Mesenchymal stem cell (in vitro differentiated cells and primary cell): Measurements from ENCODE around the gene DEFB123.
"Not testable (repeated sequence)": the region's sequence is repeated elsewhere in the genome, so short reads cannot be mapped to it uniquely, and the experiment has no call there.

Experiments
- DNase-seq: peaks from one replicate; pipeline ENCODE4 v3.0.0-alpha.2; 2013
- H2AFZ ChIP-seq: one replicate; pipeline ENCODE4 v1.6.1; 2013; ENCODE audit warnings: low read depth, mild to moderate bottlenecking, control low read depth, inconsistent platforms, low read length, moderate library complexity
- H2AK5ac ChIP-seq: 2 replicates; pipeline ENCODE4 v1.6.1; 2013; ENCODE audit warnings: low read length, moderate library complexity, mild to moderate bottlenecking, inconsistent platforms; ENCODE audit not compliant: severe bottlenecking
- H2BK120ac ChIP-seq: one replicate; pipeline ENCODE4 v1.6.1; 2013; ENCODE audit warnings: low read depth, mild to moderate bottlenecking, inconsistent platforms, low read length, moderate library complexity
- H2BK12ac ChIP-seq, 2 experiments: one replicate each; pipeline ENCODE4 v1.6.1; 2013; ENCODE audit warnings: inconsistent platforms in 2 of 2, low read length in 2 of 2, mild to moderate bottlenecking in 2 of 2, moderate library complexity in 2 of 2, control low read depth in 1 of 2
- H2BK15ac ChIP-seq: one replicate; pipeline ENCODE4 v1.6.1; 2013; ENCODE audit warnings: mild to moderate bottlenecking, low read depth, inconsistent platforms; ENCODE audit not compliant: poor library complexity, severe bottlenecking
- H2BK5ac ChIP-seq: 2 replicates; pipeline ENCODE4 v1.6.1; 2013; ENCODE audit warnings: low read depth, mild to moderate bottlenecking, low read length, control low read depth, inconsistent platforms; ENCODE audit not compliant: poor library complexity, severe bottlenecking
- H3K14ac ChIP-seq, 2 experiments: one replicate each; pipeline ENCODE4 v1.6.1; 2013; ENCODE audit warnings: inconsistent platforms in 2 of 2, low read length in 2 of 2, control low read depth in 1 of 2, mild to moderate bottlenecking in 1 of 2, moderate library complexity in 1 of 2
- H3K18ac ChIP-seq, 2 experiments: one replicate each; pipeline ENCODE4 v1.6.1; 2013; ENCODE audit warnings: inconsistent platforms in 2 of 2, low read length in 2 of 2, control low read depth in 1 of 2, low read depth in 1 of 2, mild to moderate bottlenecking in 1 of 2
- H3K23ac ChIP-seq, 2 experiments: one replicate each; pipeline ENCODE4 v1.6.1; 2013; ENCODE audit warnings: inconsistent platforms in 2 of 2, low read length in 2 of 2, mild to moderate bottlenecking in 2 of 2, moderate library complexity in 2 of 2, control low read depth in 1 of 2
- H3K27ac ChIP-seq: 2 replicates; pipeline ENCODE4 v1.5.1; 2013; ENCODE audit warnings: mild to moderate bottlenecking, moderate library complexity, low read length, control low read depth, inconsistent platforms; ENCODE audit not compliant: poor library complexity, severe bottlenecking
- H3K27me3 ChIP-seq, 2 experiments: 2 replicates each; pipeline versions ENCODE4 v1.6.1 to v1.7.0; 2013; ENCODE audit warnings: low read length in 2 of 2, mild to moderate bottlenecking in 2 of 2, moderate library complexity in 2 of 2, control low read depth in 1 of 2, inconsistent platforms in 1 of 2; ENCODE audit not compliant: control insufficient read depth in 1 of 2, insufficient read depth in 1 of 2
- H3K36me3 ChIP-seq, 2 experiments: 2 replicates each; pipeline versions ENCODE4 v1.6.1 to v1.7.0; 2013; ENCODE audit warnings: low read length in 2 of 2, control low read depth in 1 of 2, inconsistent platforms in 1 of 2, low read depth in 1 of 2, mild to moderate bottlenecking in 1 of 2; ENCODE audit not compliant: insufficient read depth in 2 of 2, control insufficient read depth in 1 of 2
- H3K4ac ChIP-seq, 2 experiments: one replicate each; pipeline ENCODE4 v1.6.1; 2013; ENCODE audit warnings: inconsistent platforms in 2 of 2, low read length in 2 of 2, mild to moderate bottlenecking in 2 of 2, moderate library complexity in 2 of 2, control low read depth in 1 of 2, low read depth in 1 of 2
- H3K4me1 ChIP-seq: 2 replicates; pipeline ENCODE4 v1.6.1; 2013; ENCODE audit warnings: low read depth, low read length, control low read depth; ENCODE audit not compliant: control insufficient read depth, insufficient read depth
- H3K4me2 ChIP-seq: 2 replicates; pipeline ENCODE4 v1.6.1; 2013; ENCODE audit warnings: low read length, mild to moderate bottlenecking, inconsistent platforms; ENCODE audit not compliant: poor library complexity, severe bottlenecking
- H3K4me3 ChIP-seq, 2 experiments: 2 replicates each; pipeline versions ENCODE4 v1.5.1 to v1.7.0; 2013; ENCODE audit warnings: low read length in 2 of 2, mild to moderate bottlenecking in 2 of 2, control low read depth in 1 of 2, low read depth in 1 of 2; ENCODE audit not compliant: insufficient read depth in 1 of 2
- H3K79me1 ChIP-seq: replicated peaks from 2 replicates; pipeline ENCODE4 v1.6.1; 2013; ENCODE audit warnings: mild to moderate bottlenecking, control low read depth, low read length, inconsistent platforms; ENCODE audit not compliant: poor library complexity, severe bottlenecking
- H3K9ac ChIP-seq: 2 replicates; pipeline ENCODE4 v1.7.0; 2013; ENCODE audit warnings: mild to moderate bottlenecking, low read length, moderate library complexity
- H3K9me3 ChIP-seq: 2 replicates; pipeline ENCODE4 v1.7.0; 2013; ENCODE audit warnings: mild to moderate bottlenecking, low read length; ENCODE audit not compliant: control insufficient read depth
- H4K8ac ChIP-seq: one replicate; pipeline ENCODE4 v1.6.1; 2013; ENCODE audit warnings: inconsistent platforms, mild to moderate bottlenecking, low read length, moderate library complexity
- H4K91ac ChIP-seq: one replicate; pipeline ENCODE4 v1.6.1; 2013; ENCODE audit warnings: mild to moderate bottlenecking, low read length, inconsistent platforms
- WGBS: methylation state at CpG from one replicate; pipeline ENCODE4 v1.1.7; 2013; ENCODE audit warnings: mixed read lengths; 5-methylcytosine and 5-hydroxymethylcytosine counted together

The DEFB123 gene

DNA sequence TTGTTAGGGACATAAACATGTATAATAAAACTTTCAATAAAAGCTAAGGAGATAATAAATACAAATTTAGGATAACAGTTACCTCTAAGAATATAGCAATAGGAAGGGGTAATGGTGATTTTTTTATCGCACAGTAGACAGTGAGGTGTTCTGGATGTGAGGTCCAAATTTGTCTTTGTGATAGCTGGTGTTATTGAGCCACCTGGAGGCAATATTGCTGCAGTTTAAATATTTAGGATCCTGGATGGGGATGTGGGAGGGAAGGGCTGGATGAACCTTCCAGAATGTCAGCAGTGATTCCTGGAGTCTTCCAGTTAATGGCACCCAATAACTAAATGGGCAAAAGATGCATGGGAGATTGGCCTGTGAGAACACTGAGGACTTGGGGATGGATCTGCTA is 13.9 kb downstream of the DEFB123 start:
- H2BK15ac ChIP-seq: no peak overlapping the region
- no peak overlapping the region for H2BK5ac ChIP-seq
- no peak overlapping the region for H3K23ac ChIP-seq
- no peak overlapping the region for H3K27ac ChIP-seq
- no peaks in the 10 kb centered on the region for H3K9me3 ChIP-seq
- no peaks in the 10 kb centered on the region for H3K79me1 ChIP-seq
- 98% methylated on average over 1 of the region's 1 CpG for WGBS
- no peak overlapping the region for H3K4me2 ChIP-seq
- no peak overlapping the region for H2BK12ac ChIP-seq
- H4K8ac ChIP-seq: no peak overlapping the region
- no peak overlapping the region for H2BK120ac ChIP-seq
- H2AK5ac ChIP-seq: no peak overlapping the region
- no peaks in the 10 kb centered on the region for H3K36me3 ChIP-seq
- H3K18ac ChIP-seq: no peak overlapping the region
- H3K27me3 ChIP-seq: peaks cover 0 to 7% of the 10 kb centered on the region in 2 experiments
- H4K91ac ChIP-seq: no peak overlapping the region
- H3K4me3 ChIP-seq: no peak overlapping the region
- no peak overlapping the region for H3K9ac ChIP-seq
- H3K4me1 ChIP-seq: no peaks in the 10 kb centered on the region
- H2AFZ ChIP-seq: no peak overlapping the region
- DNase-seq: no peak
- no peak overlapping the region for H3K4ac ChIP-seq
- H3K14ac ChIP-seq: no peak overlapping the region

- H3K27ac ChIP-seq, H3K4ac ChIP-seq, H3K23ac ChIP-seq, H2AFZ ChIP-seq, H2BK5ac ChIP-seq, DNase-seq, H3K27me3 ChIP-seq, H4K91ac ChIP-seq, H4K8ac ChIP-seq, H3K4me3 ChIP-seq, H3K4me1 ChIP-seq, H3K79me1 ChIP-seq, H3K4me2 ChIP-seq, H3K14ac ChIP-seq, H2BK15ac ChIP-seq, H3K36me3 ChIP-seq, H2AK5ac ChIP-seq, H2BK12ac ChIP-seq, H2BK120ac ChIP-seq, H3K9me3 ChIP-seq, H3K18ac ChIP-seq, H3K9ac ChIP-seq: not testable (repeated sequence)
- WGBS: no CpG with 5 or more reads among the region's 33 CpGs
Measured at GRCh38 chr20:31470946-31471345, 30.5 kb downstream of the DEFB123 start.

GRCh38 chr20:31472395-31473330 is 32.2 kb downstream of the DEFB123 start:
- Histone ChIP-seq H3K18ac (no peak overlapping the region), H2AFZ (no peak overlapping the region), H2BK12ac (no peak overlapping the region), H3K27me3 (peaks cover 11 to 16% of the 10 kb centered on the region in 2 experiments), H3K23ac (no peak overlapping the region), H3K4me2 (no peak overlapping the region), H3K14ac (no peak overlapping the region), H3K27ac (no peak overlapping the region), H2BK15ac (no peak overlapping the region), H2BK5ac (no peak overlapping the region), H3K4me3 (no peak overlapping the region), H3K4me1 (no peaks in the 10 kb centered on the region), H3K9me3 (no peaks in the 10 kb centered on the region), H2BK120ac (no peak overlapping the region), H4K91ac (peak overlapping the region; percentile 4), H3K9ac (no peak overlapping the region), H2AK5ac (no peak overlapping the region), H3K79me1 (no peaks in the 10 kb centered on the region), H3K4ac (no peak overlapping the region), H3K36me3 (no peaks in the 10 kb centered on the region), H4K8ac (no peak overlapping the region)
- DNase-seq: no peak
- WGBS: 50% methylated on average over 5 of the region's 8 CpGs

GRCh38 chr20:31473331-31474096 is 33.1 kb downstream of the DEFB123 start:
- no peak overlapping the region for H2BK5ac ChIP-seq
- no peak overlapping the region for H2BK12ac ChIP-seq
- no peak overlapping the region for H3K4me2 ChIP-seq
- no peak overlapping the region for H3K9ac ChIP-seq
- no peak overlapping the region for H3K27ac ChIP-seq
- no peak overlapping the region for H2BK120ac ChIP-seq
- no peak overlapping the region for H3K18ac ChIP-seq
- H2AK5ac ChIP-seq: no peak overlapping the region
- H3K23ac ChIP-seq: no peak overlapping the region
- peaks cover 10 to 16% of the 10 kb centered on the region in 2 experiments for H3K27me3 ChIP-seq
- no peaks in the 10 kb centered on the region for H3K9me3 ChIP-seq
- no peak overlapping the region for H2BK15ac ChIP-seq
- H3K4me1 ChIP-seq: no peaks in the 10 kb centered on the region
- H3K4me3 ChIP-seq: no peak overlapping the region
- no peak overlapping the region for H3K4ac ChIP-seq
- no peak overlapping the region for H4K91ac ChIP-seq
- H3K14ac ChIP-seq: no peak overlapping the region
- no peaks in the 10 kb centered on the region for H3K36me3 ChIP-seq
- 67% methylated on average over 5 of the region's 5 CpGs for WGBS
- H4K8ac ChIP-seq: no peak overlapping the region
- H2AFZ ChIP-seq: no peak overlapping the region
- H3K79me1 ChIP-seq: no peaks in the 10 kb centered on the region
- DNase-seq: no peak
